GM21737 (cell line): ENCODE results near the gene FRK.
"Not testable (repeated sequence)": the region's sequence is repeated elsewhere in the genome, so short reads cannot be mapped to it uniquely, and the experiment has no call there.

ENCODE experiments used
- ATAC-seq: cut with Tn5 transposase; IDR thresholded peaks from one replicate; pipeline ENCODE4 v1.9.1; 2021; ENCODE audit warnings: mild to moderate bottlenecking, moderate library complexity; ENCODE audit not compliant: unreplicated experiment

The FRK gene, protein sequence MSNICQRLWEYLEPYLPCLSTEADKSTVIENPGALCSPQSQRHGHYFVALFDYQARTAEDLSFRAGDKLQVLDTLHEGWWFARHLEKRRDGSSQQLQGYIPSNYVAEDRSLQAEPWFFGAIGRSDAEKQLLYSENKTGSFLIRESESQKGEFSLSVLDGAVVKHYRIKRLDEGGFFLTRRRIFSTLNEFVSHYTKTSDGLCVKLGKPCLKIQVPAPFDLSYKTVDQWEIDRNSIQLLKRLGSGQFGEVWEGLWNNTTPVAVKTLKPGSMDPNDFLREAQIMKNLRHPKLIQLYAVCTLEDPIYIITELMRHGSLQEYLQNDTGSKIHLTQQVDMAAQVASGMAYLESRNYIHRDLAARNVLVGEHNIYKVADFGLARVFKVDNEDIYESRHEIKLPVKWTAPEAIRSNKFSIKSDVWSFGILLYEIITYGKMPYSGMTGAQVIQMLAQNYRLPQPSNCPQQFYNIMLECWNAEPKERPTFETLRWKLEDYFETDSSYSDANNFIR

GRCh38 chr6:116060572-116061283, at the start of gene FRK:
FRK (minus strand) TSS chr6:116060891; CDS start chr6:116060311, 580 bp downstream.
- ATAC-seq: peak; percentile 51

DNA sequence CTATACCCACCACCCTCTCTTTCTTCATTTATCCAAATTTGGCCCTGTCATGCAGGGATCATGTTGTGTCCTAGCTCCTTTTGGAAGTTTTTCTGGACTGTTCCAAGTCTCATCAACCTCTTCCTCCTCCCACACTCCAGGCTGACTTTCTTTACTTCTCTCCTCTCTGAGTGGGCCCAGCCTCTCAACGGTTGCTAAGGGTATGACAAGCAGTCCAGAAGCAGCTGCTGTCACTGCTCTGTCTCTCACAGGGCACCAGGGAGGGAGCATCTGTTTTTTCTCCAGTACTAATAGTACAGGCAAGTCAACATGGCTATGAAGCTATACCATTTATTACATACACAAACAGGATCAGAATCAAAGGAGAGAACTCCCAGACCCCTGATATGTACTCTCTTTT, 48.1 kb upstream of the FRK start:
- ATAC-seq: no peak

GRCh38 chr6:116106146-116106545, 45.5 kb upstream of the FRK start:
- ATAC-seq: no peak

DNA sequence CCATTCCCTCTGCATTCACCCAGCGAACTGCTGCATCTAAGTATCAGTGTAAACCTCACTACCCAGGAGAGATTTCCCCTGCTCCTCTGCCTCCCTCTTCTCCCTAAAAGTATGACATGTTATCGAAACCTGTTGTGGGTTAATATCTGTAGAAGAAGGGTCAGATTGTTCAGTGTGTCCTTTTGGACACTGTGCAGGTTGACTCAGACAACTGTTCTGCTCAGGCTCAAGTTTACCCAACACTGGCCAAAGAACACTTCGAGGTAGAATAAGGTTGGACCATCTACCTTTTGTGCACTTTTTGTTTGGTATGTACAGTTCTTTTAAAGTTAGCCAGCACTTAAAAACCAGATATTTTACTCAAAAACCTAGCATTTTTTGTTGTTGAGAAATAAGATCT, 44.6 kb upstream of the FRK start:
- no peak for ATAC-seq

DNA sequence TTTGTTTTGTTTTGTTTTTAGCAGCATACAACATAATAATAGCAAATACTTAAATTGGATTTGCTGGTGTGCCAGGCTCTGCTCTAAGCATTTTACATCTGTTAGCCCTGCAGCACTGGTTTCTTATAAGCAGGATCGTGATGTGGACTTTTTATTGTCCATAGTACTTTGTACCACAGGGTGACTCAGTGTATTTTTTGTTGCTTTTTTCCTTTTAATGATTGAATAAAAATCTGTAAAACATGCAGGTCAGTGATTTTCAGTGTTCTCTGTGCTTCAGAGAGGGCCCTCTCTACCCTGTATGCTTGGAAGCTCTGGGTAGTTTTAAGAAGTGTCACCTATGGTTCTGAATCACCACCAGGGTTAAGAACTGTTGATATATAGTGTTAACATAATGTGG, 43.9 kb upstream of the FRK start:
- no peak for ATAC-seq

- no peak for ATAC-seq
Observed at GRCh38 chr6:116102873-116103272, 42.2 kb upstream of the FRK start.

GRCh38 chr6:116101790-116102189, 41.1 kb upstream of the FRK start:
- no peak for ATAC-seq

GRCh38 chr6:116101302-116101718, 40.6 kb upstream of the FRK start:
- no peak for ATAC-seq

- peak; percentile 89 for ATAC-seq
Observed at GRCh38 chr6:116100419-116101301, 40.0 kb upstream of the FRK start, which contains the start of gene NT5DC1. NT5DC1 (plus strand) TSS chr6:116100853; CDS start chr6:116100931, 78 bp downstream.

DNA sequence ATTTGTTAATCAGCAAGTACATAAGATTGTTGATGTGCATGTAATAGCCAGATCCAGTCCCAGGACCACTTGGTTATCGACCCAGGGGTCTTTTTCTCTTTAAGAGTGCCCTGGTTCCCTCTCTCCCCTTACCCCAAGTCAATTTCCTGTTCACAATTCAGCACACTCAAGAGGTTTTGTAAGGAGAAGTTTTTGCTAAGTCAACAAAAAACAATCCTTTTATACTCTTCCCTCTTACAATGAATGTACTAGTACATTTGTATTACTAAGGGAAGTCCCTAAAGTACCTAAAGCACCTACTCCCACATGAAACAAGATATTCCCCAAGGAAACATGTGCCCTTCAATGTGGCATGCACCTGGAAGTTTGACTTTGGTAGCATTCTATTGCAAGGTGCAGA, 38.3 kb upstream of the FRK start:
- ATAC-seq: no peak

- no peak for ATAC-seq
Observed at GRCh38 chr6:116096979-116097816, 36.5 kb upstream of the FRK start.

GRCh38 chr6:116096048-116096759, 35.5 kb upstream of the FRK start:
- ATAC-seq: not testable (repeated sequence)

DNA sequence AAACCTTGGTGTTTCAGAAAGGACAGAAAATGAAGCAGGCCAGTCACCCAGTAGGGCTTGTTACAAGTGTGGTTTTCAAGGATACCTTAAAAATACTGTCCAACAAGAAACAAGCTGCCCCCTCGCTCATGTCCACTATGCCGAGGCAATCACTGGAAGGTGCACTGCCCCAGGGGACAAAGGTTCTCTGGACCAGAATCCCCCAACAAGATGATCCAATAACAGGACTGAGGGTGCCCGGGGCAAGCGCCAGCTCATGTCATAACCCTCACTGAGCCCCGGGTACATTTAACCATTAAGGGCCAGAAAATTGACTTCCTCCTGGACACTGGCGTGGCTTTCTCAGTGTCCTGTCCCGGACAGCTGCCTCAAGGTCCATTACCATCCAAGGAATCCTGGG, 33.4 kb upstream of the FRK start:
- no peak for ATAC-seq

DNA sequence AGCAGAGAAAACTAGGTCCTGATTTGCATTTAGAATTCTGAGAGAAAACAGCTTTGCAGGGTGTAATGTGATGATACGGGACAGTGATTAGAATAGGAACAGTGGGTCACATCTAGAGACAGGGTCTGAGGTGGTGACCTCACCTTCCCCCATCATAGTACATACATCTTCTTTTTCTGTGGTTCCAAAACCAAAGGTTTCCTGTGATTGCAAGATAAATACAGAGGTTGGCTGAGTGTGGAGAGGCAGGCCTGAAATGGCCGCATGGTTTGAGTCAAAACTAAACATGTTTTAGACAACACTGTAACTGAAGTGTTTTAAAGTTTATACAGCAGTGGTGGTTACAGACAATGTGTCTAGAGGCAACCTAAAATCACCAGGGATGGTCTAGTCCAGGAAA, 29.6 kb upstream of the FRK start:
- ATAC-seq: peak; percentile 55

GRCh38 chr6:116088946-116089345, 28.3 kb upstream of the FRK start:
- ATAC-seq: no peak

DNA sequence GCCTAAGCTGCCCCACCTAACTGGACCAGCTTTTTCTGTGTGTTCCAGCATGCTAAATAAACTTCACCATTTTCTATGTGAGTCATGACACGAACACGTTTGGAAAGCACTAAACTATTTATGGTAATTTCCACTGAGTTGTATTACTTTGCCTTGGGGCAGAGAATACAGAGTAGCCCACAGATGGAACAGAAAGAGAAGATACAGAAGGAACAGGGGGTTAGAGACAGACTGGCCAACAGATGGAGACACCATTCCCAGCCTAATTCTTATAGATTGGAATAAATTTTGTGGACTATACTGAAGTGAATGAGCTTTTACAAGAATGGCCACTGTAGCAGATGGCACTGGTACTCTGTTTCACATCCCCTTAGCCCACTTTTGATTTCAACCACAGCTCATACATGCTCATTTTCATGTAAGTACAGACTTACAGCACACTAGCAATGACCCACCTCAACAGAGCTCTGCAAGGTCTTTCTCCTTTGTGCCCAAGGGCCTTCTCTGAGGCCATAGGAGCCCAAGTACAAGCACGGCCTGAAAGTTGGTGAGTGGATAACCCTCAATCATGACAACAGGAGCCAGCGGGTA, 26.8 kb upstream of the FRK start:
- peak; percentile 95 for ATAC-seq

DNA sequence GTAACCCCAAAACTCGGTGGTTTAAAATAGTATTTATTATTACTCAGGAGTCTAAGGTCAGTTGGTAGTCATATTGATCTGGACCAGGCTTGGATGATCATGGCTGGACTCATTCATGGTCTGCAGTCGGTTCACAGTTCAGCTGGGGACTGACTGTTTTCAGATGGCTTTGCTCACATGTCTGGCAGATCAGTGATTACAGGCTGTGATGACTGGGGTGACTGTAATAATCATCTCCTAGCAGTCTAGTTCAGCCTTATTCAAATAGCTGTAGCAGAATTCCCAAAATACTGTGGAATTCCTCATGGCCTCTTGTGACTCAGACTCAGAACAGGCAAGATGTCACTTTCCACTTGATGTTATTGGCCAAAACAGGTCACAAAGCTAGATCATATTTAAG, 23.6 kb upstream of the FRK start:
- no peak for ATAC-seq

DNA sequence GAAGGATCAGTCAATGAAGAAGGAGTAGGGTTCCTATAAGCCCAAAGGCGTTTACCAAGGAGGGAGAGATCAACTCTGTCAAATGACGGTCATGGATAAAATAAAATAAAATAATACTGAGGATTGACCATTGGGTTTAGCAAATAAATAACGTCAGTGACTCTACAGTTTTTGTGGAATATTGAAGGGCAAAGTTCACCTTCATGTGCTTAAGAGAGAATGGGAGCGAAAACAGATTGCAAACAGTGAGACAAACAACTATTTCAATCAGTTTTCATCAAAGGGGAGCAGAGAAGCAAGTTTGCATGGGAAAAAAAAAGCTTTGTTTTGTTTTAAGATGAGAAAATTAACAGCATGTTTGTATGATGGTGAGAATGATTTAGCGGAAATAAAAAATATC, 22.4 kb upstream of the FRK start:
- ATAC-seq: no peak

DNA sequence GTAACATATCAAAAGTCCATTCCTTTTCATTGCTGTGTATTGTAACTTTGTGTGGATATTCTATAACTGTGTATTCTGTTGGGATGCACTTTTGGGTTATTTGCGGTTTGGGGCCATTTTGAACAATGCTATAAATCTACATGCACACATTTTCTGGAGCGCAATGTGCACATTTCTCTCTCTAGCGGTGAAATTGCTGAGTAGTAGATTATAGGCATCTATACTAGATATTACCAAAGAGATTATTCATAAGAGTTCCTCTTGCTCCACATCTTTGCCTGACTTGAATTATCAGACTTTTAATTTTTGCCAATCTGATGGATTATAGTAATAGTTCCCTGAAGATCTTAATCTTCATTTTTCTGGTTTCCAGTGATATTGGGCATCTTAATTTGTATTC, 18.3 kb upstream of the FRK start:
- ATAC-seq: no peak
